ENCODE data around the gene TVP23B. TPM values are rescaled to one million over a fixed set of nuclear protein-coding genes. Genes with fewer than 3 reads are reported as not detected.

The TVP23B gene
- total and polyA plus RNA-seq, 2 donors (not counting 3 experiments of a cell fraction or from before 2014, with no cell fraction given) = 16.8 to 29.6 TPM

GRCh38 chr17:18851201-18851600, 70.2 kb downstream of the TVP23B start:
- intact Hi-C loops (cut with micrococcal nuclease) (no loop called here), dilution Hi-C loops (cut with MboI; ENCODE audit: extremely low pct_ligation_motif_present, low sequenced_read_pairs) (no loop called here)
- Histone ChIP-seq H3K27ac (ENCODE audit: insufficient read depth, low read depth, low read length) (no peak overlapping the region), H4K20me1 (replicated peaks; ENCODE audit: control insufficient read depth, extremely low read depth, insufficient read depth, low read length) (no peaks in the 10 kb centered on the region), H3K79me2 (ENCODE audit: control insufficient read depth, insufficient read depth, low read length) (no peaks in the 10 kb centered on the region), H3K4me1 (ENCODE audit: control insufficient read depth, extremely low read depth, insufficient read depth, low read length) (peaks cover 6% of the 10 kb centered on the region), H3K9me3 (replicated peaks; ENCODE audit: control insufficient read depth, insufficient read depth, low read length) (no peaks in the 10 kb centered on the region), H3K4me2 (ENCODE audit: insufficient read depth, low read length) (no peak overlapping the region), H3K4me3 (replicated peaks in 1 of 3; ENCODE audit: insufficient read depth in 1 of 3, low read depth in 1 of 3, low read length in 3 of 3) (no peak overlapping the region), H2AFZ (ENCODE audit: low read depth, low read length) (no peak overlapping the region), H3K36me3 (ENCODE audit: control insufficient read depth in 2 of 2, extremely low read depth in 1 of 2, insufficient read depth in 2 of 2, low read length in 2 of 2) (no peaks in the 10 kb centered on the region), H3K9ac (replicated peaks; ENCODE audit: extremely low read depth, insufficient read depth, low read length) (no peak overlapping the region), H3K27me3 (ENCODE audit: control insufficient read depth in 2 of 2, insufficient read depth in 2 of 2, low read length in 2 of 2) (no peaks in the 10 kb centered on the region), H3K9me1 (replicated peaks; ENCODE audit: control insufficient read depth, extremely low read depth, insufficient read depth, low read length) (no peaks in the 10 kb centered on the region)
- DNase-seq (ENCODE audit: low read depth, low spot score) (no peak), FAIRE-seq (no peak)
- TF ChIP-seq MYC (IDR thresholded peaks at IDR 0.05; ENCODE audit: low read depth, low read length) (no peak), EZH2 (IDR thresholded peaks at IDR 0.05; ENCODE audit: borderline replicate concordance, low read depth, low read length, severe bottlenecking) (no peak), POLR2AphosphoS5 (IDR thresholded peaks at IDR 0.05; ENCODE audit: insufficient read depth, low read depth, low read length) (no peak), FOS (IDR thresholded peaks at IDR 0.05; ENCODE audit: borderline replicate concordance, insufficient read depth, low read length) (no peak), CTCF (IDR thresholded peaks at IDR 0.05; ENCODE audit: extremely low read depth in 1 of 2, insufficient read depth in 1 of 2, low read depth in 1 of 2, low read length in 2 of 2) (no peak), GATA2 (IDR thresholded peaks at IDR 0.05; ENCODE audit: insufficient read depth, insufficient read length, low read depth, low read length) (no peak), POLR2A (IDR thresholded peaks at IDR 0.05; ENCODE audit: low read depth, low read length) (no peak), JUN (IDR thresholded peaks at IDR 0.05; ENCODE audit: borderline replicate concordance, insufficient read depth, insufficient read length, low read depth) (no peak)
- TF ChIP-seq, protein P1, sequence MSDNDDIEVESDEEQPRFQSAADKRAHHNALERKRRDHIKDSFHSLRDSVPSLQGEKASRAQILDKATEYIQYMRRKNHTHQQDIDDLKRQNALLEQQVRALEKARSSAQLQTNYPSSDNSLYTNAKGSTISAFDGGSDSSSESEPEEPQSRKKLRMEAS (IDR thresholded peaks at IDR 0.05; ENCODE audit: insufficient read depth, insufficient read length) = no peak
- no TSS peak for BruUV-seq (replicated peaks)
- CTCF ChIA-PET = interaction anchor here (2.4 kb wide), 1 partner anchor 8 kb away, joined by 7 read pairs; no protein-coding TSS in a partner anchor
- POLR2A ChIA-PET = no interaction called here

Data from endothelial cell of umbilical vein (primary cell).